Measurements from ENCODE around the gene TBX10.
"Not testable (repeated sequence)": the region's sequence is repeated elsewhere in the genome, so short reads cannot be mapped to it uniquely, and the experiment has no call there.

TBX10 gene

DNA sequence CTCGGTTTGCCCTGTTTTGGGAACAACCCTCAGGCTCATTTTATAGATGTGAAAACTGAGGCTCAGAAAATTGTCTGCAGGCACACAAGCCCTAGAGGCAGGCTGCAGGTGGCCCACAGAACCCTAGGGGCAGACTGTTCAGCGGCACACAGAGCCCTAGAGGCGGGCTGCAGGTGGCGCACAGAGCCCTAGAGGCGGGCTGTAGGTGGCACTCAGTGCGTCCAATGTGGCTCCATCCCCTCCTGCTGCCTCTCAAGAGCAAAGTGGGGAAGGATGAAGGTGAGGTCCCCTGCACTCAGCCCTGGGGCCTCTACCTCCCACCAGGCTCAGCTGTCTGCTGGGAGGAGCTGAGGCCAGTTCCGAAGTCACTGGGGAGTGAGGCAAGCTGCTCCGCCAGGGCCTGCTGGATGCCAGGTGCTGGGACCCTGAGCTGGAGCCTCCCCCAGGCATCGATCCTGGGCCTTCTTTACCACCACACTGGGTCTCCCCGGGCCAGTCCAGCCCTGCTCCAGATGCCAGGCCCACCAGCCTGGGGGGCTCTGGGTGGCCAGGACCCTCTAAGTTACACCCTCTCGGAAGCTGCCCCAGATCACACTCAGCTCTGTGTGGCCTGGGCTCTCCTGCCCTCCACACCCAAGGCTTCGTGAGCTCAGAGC is 8.7 kb upstream of the TBX10 start:
- no peak overlapping the region for H3K4me3 ChIP-seq (ENCODE audit: low read length)
- peak; percentile 87 for DNase-seq (ENCODE audit: low read depth, low spot score)

DNA sequence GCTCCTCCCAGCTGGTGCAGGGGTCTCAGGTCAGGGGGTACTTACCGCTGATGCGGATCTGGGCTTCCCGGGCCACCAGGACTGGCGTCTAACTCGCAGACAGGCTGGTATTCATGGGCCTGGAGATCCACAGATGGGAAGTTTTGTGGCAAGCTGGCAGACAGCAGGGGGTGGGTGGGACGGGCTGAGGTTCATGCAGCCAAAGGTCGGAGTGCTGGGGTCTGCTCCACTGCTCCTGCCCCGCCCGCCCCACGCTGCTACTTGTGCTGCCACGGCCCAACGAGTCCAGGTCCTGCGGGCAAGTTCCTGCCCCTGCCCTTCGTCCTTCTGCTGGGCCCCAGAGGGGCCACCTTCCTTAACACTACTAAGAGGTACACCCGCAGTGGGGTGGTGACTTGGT is 7.9 kb upstream of the TBX10 start:
- H3K4me3 ChIP-seq (ENCODE audit: low read length): no peak overlapping the region
- no peak for DNase-seq (ENCODE audit: low read depth, low spot score)

DNA sequence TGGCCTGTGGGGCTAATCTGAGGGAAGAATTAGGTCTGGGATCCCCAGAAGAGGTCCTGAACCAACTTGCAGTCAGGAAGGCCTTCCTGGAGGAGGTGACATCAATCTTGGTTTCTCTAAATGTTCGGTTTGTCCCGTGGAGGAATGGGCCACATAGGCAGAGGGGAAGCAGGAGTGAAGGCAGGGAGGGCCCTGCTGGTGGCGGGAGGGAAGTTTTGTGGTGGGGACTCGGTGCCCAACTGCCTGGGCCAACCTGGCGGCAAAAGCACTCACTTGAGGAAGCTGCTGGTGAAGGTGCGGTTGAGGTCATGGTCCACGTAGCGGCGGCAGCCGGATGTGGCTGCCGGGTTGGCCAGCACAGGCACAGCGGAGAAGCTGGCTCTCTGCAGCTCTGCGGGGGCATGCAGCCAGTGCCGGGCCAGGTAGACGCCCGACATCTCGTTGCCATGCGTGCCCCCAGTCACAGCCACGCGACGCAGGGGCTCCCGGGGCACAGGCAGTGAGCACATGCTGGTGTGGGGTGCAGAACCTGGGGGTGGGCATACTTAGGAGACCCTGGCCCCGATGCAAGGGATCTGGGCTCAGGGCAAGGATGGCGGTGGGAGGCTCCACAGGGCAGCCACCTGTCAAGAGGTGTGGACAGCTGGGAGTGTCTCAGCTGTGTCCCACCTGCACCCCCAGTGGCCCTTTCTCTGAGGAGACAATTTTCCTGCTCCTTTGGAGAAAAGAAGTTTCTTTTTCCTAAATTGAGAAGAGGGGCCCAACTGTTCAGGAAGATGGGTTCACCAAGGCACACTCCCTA is 7.2 kb upstream of the TBX10 start:
- no peak overlapping the region for H3K4me3 ChIP-seq (ENCODE audit: low read length)
- DNase-seq (ENCODE audit: low read depth, low spot score): peak; percentile 77

DNA sequence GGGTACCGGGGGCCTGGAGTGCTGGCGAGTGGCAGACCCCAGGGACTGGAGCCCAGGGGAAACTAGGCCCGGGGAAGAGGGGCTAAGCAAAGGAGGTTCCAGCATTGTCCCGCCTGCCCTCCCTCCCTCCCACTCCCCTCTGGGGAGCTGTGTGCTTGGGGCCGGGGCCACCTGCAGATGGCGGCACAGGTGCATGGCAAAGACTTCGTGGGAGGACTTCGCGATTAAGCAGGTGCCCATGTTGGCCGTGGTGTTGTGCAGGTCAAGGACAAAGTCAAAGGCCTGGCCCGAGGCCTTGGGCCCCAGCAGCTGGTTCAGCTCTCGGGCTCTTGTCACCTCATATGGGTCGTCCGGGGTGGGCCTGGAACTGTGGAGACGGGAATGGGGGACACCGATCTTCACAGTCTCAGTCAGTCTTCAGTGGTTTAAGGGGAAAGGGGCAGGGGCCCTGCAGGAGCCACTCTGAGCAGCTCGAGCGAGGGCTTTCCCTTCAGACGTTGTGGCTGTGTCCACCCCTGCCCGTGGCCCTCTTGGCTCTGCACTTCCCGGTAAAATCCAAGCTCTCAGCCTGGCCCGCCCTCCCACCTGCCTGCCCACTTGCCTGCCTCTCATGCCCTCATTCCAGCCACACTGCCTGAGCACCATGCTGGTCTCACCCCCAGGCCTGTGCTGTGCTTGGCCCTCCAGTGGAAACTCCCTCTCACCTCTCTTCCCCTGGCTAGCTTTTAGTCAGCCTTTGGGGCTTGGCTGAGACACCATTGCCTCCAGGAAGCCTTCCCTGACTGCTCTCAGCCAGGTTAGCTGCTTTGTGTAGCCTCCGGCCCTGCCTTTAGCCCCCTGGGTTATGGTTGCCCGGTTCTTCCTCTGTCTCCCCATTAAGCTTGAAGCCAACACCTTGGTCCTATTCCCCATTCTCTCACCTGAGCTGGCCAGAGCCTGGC is 6.2 kb upstream of the TBX10 start:
- no peak overlapping the region for H3K4me3 ChIP-seq (ENCODE audit: low read length)
- no peak for DNase-seq (ENCODE audit: low read depth, low spot score)

DNA sequence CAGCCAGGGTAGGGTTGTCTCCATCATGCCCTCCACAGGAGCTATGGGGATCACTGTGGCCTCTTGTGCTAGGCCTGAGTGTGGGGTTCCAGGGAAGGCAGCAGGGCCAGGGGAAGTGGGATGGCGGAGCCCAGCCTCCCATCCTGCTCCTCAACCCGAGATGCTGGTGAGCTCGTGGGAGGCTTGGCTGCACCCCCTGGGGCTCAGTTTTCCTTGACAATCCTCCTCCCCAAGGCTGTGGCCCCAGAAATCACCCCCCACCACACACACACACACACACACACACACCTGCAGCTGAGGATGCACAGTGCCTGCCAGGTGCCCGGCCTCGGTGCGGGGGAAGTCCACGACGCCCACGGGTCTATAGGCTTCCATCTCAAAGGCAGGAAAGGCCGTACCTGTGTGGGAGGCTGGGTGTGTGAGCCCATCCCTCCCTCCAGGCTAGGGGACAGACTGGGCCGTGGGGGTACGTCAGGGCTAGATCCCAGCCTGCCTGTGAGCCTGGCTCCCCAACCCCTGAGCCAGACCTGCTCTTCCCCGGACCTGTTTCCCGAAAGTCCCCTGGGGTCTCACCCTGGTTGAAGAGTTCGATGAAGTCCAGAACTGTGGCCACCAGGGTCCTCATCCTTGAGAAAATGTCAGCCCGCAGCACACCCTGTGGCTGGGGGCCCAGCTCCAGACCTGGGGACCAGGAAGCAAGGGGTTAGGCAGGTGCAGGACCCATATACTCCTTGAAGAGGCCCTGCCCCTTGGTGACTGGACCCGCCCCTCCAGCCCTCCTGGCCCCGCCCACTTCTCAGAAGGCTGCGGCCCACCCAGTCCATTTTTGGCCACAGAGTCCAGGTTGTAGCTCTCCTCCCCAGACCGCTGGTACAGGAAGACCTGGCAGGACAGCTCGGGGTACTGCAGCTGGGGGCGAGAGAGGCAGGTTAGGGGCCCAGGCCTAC is 5.2 kb upstream of the TBX10 start:
- H3K4me3 ChIP-seq (ENCODE audit: low read length): no peak overlapping the region
- DNase-seq (ENCODE audit: low read depth, low spot score): no peak

DNA sequence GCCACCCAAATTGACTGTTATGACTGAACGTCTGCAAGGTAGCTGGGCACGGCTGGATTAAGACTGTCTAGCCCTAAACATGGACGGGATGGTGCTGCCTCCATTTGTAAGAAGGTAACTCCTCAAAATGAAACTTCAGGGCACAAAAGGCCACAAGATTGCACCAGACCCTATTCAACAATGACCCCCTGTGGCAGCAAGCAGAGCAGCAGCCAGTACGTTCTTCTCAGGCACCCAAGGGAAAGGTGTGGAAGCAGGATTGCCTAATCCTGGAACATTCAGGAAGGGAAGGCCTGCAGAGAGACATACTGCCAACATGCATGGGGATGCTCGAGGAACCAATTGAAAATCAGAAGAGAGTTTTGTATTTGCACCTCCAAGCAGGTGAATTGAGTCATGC is 4.5 kb upstream of the TBX10 start:
- H3K4me3 ChIP-seq (ENCODE audit: low read length): no peak overlapping the region
- no peak for DNase-seq (ENCODE audit: low read depth, low spot score)

DNA sequence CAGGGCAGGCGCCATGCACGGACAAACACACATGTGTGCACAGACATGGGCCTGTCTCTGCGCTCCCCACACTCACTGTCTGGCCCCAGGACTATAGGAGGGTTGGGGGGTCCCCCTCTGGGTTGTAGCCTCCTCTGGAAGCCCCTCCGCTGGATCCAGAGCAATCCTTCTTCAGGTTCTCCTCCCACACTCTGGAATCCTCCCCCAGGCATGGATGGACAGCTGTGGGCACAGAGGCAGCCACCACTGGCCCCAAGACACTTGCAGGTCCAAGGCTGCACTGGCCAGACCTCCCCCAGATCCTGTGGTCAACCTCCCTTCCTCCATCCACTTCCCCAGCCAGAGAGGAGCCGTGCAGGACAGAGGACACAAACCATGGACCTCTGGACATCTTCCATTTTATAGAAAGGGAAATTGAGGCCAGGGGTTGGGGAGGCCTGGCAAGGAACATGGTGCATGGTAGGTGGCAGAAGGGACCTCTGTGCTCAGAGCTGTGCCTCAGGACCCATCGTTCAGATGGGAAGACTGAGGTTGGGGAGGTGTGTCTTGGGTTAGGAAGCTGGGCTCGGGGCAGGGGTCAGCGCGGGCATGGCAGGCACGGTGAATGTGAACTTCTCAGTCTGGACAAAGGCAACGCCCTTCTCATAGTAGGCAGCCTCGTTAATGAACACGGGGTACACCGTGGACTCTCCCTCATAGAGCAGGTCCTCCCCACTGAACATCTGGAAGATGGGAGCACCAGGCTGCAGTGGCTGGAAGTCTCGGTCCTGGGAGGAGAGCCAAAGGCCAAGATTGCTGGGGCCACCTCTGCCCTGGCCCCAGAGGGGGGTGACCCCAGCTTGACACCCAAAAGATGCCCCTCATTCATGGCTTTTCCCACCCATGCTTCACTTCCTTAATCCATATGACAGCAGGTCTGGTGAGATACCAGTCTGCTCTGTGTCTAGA is 2.9 kb upstream of the TBX10 start:
- H3K4me3 ChIP-seq (ENCODE audit: low read length): no peak overlapping the region
- no peak for DNase-seq (ENCODE audit: low read depth, low spot score)

DNA sequence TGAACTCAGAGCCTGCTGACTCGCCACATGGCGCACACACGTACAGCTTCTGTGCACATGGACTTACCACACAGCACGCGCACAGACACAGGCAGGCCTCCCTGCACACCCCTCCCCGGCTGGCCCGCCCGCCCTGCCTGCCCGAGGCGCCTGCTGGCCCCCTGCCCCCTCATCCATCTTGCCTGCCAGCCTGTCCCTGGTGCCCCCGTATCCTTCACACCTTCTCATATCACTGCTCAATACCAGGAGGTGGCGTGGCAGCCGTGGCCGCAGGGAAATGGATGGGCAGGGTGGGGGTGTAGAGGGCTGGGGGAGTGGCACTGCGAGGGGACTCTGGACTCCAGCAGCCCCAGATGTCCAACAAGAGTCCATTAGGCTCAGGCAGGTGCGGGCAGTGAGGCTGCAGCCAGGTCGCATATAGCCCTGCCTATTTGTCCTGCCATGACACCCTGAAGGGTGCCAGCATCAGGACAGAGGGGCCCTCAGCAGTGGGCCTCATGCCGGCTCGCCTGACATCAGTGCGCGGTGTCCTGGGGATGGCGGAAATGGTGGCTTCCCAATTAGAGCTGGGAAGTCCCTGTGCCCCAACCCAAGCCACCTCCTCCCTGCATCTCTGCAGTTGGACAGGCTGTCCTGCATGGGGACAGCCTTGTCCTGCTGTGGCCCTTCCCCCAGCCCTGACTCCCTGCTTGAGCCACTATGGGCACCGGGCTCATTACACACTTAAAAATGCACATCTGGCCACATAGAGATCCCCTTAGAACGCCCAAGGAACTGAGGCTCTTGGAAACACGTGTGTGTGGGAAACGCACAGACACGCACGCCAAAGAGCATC is 2.0 kb upstream of the TBX10 start:
- no peak overlapping the region for H3K4me3 ChIP-seq (ENCODE audit: low read length)
- no peak for DNase-seq (ENCODE audit: low read depth, low spot score)

DNA sequence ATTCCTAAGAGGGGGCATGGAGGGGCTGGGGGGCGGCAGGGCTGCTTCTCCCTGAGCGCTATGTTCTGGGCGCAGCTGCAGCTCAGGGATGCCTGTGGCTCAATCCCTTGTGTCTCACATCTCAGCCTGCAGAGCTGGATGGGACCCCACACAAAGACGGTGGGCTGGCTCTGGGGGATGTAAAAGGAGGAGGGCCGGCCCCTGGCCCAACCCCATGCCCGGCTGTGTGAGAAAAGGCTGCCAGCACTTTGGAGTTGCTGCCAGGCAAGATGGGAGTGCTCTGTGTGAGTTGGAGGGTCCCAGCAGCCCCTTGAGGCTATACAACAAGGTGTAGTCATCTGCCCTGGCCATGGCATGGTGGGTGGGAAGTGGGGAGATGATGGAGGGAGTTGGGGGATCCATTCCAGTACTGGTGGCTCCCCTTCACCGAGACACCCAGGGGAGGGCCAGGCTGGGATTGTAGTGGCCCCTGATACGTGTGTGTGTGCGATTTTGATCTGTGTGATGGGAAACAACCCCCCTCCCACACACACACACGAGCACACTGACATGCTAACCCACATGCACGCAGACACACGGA is 1.3 kb upstream of the TBX10 start:
- no peak overlapping the region for H3K4me3 ChIP-seq (ENCODE audit: low read length)
- DNase-seq (ENCODE audit: low read depth, low spot score): no peak

DNA sequence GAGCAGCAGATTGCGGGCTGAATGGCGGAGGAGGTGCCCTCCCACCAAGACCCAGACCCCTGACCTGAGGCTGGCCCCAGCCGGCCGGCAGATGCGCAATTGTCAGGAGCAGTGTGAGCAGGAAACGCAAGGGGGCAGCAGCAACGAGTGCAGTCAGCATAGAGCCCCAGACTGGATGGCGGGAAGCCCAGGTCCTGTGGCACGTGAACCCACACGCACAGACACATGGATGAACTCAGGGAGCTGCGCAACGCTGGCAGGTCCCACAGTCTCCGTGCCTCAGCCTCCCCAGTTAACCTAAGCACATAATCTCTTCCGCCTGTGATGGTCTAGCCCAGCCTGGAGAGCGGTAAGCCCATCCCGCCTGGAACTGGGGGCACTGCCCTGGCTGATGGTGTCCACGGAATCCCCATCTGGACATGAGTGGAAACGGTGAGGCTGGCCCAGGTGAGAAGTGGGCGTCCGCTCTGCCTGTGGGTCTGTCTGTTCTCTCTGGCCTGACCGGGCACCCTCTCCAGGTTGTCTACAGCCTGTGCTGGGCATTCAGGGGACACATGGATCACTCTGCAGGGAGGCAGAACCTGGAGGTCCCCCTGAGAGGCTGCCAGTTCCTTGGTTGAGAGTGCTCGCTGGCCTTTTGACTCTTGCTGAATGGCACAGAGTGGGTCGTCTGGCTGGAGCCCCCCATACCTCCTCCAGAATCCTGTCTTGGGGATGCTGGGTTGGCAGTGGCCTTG is 626 bp upstream of the TBX10 start:
- peak; percentile 64 for DNase-seq (ENCODE audit: low read depth, low spot score)
- no peak overlapping the region for H3K4me3 ChIP-seq (ENCODE audit: low read length)

DNA sequence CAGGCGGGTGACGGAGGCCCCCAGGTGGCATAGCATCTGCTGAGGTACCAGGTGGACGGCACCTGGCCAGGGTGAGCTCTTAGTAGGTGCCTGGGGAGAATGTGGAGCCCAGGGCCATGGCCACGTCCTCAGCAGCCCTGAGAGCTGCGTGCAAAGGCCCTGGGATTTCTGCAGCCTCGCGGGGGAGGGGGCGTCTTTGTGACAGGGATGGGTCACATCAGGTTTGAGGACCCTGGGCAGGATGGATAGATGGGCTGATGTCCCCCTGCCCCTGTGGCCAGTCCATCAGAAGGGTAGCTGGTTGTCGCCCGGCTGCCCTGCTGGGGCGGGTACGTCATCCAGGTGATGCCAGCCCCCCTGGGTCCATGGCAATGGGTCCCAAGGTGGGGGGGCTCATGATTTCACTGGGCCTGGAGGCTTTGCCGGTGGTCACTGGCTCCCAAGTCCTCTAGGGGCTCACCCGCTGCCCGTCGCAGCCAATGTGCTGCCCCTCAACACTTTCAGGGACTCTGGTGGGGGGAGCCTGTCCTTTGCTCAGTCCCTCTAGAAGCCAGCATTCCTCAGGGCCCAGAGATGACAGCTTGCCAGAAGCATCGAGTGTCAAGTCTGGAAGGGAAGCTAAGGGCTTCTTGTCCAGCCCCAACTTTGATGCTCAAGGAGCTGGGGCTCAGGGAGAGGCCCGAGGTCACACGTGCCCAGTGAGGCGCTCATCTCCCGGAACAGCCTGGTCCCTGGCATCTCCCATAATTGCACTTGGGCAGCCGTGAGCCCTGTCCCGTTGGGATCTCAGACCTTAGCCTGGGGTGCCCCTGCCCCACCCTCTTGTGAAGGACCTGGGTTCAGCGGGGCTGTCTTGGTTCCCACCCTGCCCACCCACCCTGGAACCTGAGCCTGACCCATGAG is 777 bp downstream of the TBX10 start:
- no peak overlapping the region for H3K4me3 ChIP-seq (ENCODE audit: low read length)
- no peak for DNase-seq (ENCODE audit: low read depth, low spot score)

DNA sequence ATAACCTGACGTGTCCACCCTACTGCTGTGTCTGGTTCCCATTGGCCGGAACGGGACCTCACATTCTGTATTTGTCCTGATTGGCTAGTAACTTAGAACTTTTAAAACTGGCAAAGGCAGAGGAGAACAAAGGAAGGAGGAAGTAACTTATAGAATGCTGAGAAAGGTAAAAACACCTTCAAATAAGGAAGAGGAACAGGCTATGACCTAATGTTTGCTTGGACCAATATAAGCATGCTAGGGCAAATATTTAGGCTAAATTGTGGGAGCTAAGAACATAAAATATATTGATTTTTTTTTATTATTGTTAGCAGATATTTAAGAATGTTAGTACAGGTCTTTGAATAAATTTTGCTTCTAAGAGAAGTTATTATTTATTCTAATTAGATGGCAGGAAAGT is 2.1 kb downstream of the TBX10 start:
- DNase-seq (ENCODE audit: low read depth, low spot score): not testable (repeated sequence)

DNA sequence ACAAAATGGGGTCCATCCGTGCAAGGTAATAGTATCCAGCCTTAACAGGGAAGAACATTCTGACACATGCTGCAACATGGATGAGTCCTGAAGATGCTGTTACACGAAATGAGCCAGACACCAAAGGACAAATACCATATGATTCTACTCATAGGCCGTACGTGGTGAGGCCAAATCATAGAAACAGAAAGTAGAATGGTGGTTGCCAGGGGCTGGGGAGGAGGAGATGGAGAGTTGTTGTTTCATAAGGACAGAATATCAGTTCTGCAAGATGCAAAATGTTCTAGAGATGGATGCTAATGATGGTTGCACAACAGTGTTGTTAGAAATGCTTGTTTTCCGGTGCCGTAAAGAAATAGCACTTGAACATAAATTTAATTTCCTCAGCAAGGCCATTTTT is 2.6 kb downstream of the TBX10 start:
- no peak overlapping the region for H3K4me3 ChIP-seq (ENCODE audit: low read length)
- no peak for DNase-seq (ENCODE audit: low read depth, low spot score)

More for the DNA sequence above, 2.1 kb downstream of the TBX10 start:
- H3K4me3 ChIP-seq (ENCODE audit: low read length): not testable (repeated sequence)

DNA sequence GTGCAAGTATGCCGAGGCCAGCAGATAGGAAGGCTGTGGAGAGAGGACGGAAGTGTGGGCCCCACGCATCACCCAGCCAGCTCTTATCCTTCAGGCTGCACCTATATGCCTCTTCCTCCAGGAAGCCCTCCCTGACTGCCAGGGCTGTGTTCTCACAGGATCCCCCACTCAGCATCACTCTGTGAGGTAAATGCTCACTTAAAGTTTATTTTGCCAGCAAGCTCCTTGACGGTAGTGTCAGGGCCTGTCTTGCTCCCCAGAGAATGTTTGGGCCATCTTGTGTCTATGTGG is 4.4 kb downstream of the TBX10 start:
- H3K4me3 ChIP-seq (ENCODE audit: low read length): no peak overlapping the region
- no peak for DNase-seq (ENCODE audit: low read depth, low spot score)
